HFF-Myc (cell line): ENCODE results near the gene JUND.

Source experiments
- DNase-seq: peaks from one replicate; pipeline ENCODE4 v3.0.0-alpha.2; 2011; ENCODE audit warnings: low read depth; ENCODE audit errors: extremely low read depth
- H3K4me3 ChIP-seq: replicated peaks from 2 replicates; pipeline ENCODE4 v1.5.1; 2011; ENCODE audit warnings: low read depth, mild to moderate bottlenecking, control low read depth, low read length
- CTCF ChIP-seq: IDR thresholded peaks from 2 replicates; pipeline ENCODE4 v1.5.1; 2012; ENCODE audit warnings: mild to moderate bottlenecking, low read depth, low read length, control low read depth; ENCODE audit errors: missing control alignments

Gene JUND

GRCh38 chr19:18265582-18265981, 15.8 kb downstream of the JUND start:
- TF ChIP-seq CTCF, result no peak
- no peak for DNase-seq
- no peak overlapping the region for H3K4me3 ChIP-seq

DNA sequence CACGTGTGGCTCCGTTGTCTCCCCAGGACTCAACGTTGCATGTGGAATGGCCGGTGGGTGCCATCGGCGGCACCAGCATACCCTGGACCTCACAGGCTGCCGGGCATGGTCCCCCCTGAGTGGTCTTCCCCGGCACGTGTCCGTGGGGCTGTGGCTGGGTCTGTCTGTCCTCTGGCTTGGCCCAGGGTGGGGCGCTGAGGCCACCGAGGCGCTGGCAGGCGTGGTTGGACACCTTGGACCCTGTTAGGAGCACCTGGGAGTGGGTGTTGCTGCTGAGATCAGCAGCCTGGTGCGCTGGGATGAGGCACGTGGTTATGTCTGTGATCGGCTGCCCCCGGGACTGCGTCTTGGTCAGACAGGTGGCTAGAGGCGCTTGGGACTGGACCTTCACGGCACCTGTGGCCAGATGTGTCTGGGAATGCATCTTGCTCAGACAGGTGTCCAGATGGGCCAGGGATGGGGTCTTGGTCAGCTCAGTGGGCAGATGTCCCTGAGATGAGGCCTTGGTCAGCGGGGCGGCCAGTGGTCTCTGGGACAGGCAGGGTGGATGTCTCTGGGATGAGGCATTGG, 16.4 kb downstream of the JUND start:
- TF ChIP-seq CTCF, result no peak
- DNase-seq, result no peak
- no peak overlapping the region for H3K4me3 ChIP-seq

- TF ChIP-seq CTCF, result no peak
- DNase-seq, result no peak
- H3K4me3 ChIP-seq, result no peak overlapping the region
These were observed 17.1 kb downstream of the JUND start for GRCh38 chr19:18264137-18264854.

- H3K4me3 ChIP-seq, result no peak overlapping the region
- no peak for TF ChIP-seq CTCF
- DNase-seq, result no peak
These were observed 17.9 kb downstream of the JUND start for GRCh38 chr19:18263324-18264136.

DNA sequence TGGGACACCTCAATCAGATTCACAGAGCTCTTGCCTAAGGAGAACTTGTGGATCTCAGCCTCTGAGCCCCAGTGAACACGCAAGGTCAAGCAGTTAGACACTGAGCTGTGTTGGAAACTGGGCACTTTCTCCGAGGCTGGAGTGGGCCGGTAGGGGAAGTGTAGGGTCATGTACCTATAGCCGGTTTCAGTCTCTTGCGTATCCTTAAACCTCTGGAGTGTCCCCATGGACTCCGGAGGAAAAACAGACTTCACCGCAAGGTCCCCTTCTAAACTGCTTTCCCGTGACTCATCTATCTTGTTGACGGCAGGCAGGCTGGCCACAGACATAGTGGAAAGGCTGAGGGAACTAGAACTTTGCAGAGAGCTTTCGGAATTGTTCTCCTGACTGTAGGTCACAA, 18.5 kb downstream of the JUND start:
- no peak for DNase-seq
- no peak for TF ChIP-seq CTCF
- H3K4me3 ChIP-seq, result no peak overlapping the region

DNA sequence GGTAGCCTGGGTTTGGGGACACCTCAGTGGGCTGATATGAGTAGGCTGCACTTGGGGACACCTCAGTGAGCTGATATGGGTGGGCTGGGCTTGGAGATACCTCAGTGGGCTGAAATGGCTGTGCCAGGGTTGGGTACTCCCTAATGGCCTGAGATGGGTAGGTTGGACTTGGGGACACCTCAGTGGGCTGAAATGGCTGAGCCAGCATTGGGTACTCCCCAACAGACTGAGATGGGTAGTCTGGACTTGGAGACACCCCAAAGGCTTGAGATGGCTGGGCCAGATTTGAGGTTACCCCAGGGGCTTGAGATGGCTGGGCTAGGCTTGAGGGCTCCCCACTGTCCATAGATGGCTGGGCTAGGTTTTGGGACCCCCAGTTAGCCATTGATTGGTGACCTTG, 19.3 kb downstream of the JUND start:
- DNase-seq, result no peak
- no peak overlapping the region for H3K4me3 ChIP-seq
- TF ChIP-seq CTCF, result no peak
